Measurements from ENCODE around the gene CADM4.
"Not testable (repeated sequence)": the region's sequence is repeated elsewhere in the genome, so short reads cannot be mapped to it uniquely, and the experiment has no call there.

The CADM4 gene

DNA sequence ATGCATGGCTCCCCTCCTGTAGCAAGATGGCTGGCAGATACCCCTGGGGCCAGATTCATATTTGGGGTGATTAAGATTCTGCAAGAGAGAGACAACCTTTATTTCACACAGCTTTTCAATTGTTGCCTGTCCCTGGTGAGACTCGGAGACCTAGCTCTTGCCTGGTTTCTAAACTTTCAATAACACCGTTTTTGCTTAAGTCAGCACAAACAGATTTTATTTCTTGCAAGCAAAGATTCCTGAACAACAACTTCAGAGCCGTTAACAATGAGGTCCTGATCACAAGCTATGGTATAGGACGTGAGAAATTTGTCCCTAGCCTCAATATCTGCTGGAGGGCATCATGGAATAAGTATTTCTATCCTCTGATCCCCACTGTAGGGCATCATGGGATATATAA lies 2.9 kb upstream of the CADM4 start:
- POLR2A ChIA-PET, result no interaction called here
- TF ChIP-seq, protein P1, sequence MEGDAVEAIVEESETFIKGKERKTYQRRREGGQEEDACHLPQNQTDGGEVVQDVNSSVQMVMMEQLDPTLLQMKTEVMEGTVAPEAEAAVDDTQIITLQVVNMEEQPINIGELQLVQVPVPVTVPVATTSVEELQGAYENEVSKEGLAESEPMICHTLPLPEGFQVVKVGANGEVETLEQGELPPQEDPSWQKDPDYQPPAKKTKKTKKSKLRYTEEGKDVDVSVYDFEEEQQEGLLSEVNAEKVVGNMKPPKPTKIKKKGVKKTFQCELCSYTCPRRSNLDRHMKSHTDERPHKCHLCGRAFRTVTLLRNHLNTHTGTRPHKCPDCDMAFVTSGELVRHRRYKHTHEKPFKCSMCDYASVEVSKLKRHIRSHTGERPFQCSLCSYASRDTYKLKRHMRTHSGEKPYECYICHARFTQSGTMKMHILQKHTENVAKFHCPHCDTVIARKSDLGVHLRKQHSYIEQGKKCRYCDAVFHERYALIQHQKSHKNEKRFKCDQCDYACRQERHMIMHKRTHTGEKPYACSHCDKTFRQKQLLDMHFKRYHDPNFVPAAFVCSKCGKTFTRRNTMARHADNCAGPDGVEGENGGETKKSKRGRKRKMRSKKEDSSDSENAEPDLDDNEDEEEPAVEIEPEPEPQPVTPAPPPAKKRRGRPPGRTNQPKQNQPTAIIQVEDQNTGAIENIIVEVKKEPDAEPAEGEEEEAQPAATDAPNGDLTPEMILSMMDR (IDR thresholded peaks at IDR 0.05; ENCODE audit: control extremely low read depth, extremely low read depth, low read depth, missing control alignments), result no peak
- DNase-seq (ENCODE audit: extremely low spot score), result no peak
- CTCF ChIA-PET, result interaction anchor here (1.6 kb wide), 2 partner anchors 10 to 87 kb away, joined by 3 to 4 read pairs; no protein-coding TSS in a partner anchor

DNA sequence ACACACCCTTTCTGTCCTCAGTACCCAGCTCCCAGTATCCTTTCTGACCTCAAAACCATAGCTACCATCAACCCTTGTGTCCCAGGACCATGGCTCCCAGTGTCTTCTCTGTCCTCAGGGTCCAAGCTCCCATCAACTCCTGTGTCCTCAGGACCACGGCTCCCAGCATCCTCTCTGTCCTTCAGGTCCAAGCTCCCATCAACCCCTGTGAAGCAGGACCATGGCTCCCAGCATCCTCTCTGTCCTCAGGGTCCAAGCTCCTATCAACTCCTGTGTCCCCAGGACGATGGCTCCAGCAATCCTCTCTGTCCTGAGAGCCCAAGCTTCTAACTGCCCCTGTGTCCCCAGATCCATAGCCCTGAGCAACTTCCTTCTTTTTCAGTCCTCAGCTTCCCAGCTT lies 1.7 kb upstream of the CADM4 start:
- CTCF ChIA-PET, result interaction anchor here (0.9 to 1.6 kb wide), 4 partner anchors 10 to 209 kb away, joined by 3 to 4 read pairs (median 3); no protein-coding TSS in a partner anchor
- TF ChIP-seq, protein P1 (IDR thresholded peaks at IDR 0.05; ENCODE audit: control extremely low read depth, extremely low read depth, low read depth, missing control alignments), result no peak
- DNase-seq (ENCODE audit: extremely low spot score), result no peak
- POLR2A ChIA-PET, result no interaction called here

DNA sequence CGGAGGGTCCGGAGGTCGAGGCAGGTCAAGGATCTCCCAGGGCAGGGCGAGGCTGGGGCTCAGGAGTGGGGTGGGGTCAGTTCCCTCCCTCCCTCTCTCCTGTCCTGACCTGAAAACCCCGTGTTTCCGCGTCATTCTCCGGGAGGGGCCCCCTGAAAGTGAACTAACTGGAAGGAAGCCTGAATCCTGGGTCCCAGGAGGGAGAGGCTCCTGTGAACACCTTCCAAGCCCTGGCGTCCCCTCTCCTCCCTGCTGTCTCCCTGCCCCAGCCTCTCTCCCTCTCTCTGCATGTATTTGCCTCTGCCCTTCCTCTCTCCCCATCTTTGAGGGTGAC lies 741 bp upstream of the CADM4 start:
- POLR2A ChIA-PET, result no interaction called here
- DNase-seq (ENCODE audit: extremely low spot score), result no peak
- CTCF ChIA-PET, result no interaction called here
- TF ChIP-seq, protein P1 (IDR thresholded peaks at IDR 0.05; ENCODE audit: control extremely low read depth, extremely low read depth, low read depth, missing control alignments), result no peak

DNA sequence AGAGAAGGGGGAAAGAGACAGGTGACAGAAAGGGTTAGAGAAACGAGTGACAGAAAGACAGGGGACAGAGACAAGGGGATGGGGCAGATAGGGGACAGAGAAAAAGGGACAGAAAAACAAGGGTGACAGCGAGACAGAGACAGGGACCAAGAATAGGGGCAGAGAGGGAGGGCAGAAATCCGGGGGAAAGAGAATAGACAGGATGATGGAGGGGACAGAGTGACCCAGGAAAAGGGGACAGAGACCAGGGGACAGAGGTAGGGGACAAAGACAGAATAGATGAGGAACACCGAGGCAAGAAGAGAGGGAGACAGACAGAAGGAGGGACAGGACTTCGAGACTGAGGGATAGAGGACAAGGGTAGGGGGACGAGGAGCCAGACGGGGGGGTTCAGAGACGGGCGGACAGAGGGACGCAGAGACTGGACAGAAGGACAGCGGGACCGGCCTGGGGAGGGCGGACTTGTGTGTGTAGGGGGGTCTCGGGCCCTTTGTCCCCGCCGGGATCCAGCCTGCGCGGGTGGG lies 593 bp downstream of the CADM4 start:
- CTCF ChIA-PET, result no interaction called here
- TF ChIP-seq, protein P1 (IDR thresholded peaks at IDR 0.05; ENCODE audit: control extremely low read depth, extremely low read depth, low read depth, missing control alignments), result no peak
- DNase-seq (ENCODE audit: extremely low spot score), result no peak
- POLR2A ChIA-PET, result no interaction called here

DNA sequence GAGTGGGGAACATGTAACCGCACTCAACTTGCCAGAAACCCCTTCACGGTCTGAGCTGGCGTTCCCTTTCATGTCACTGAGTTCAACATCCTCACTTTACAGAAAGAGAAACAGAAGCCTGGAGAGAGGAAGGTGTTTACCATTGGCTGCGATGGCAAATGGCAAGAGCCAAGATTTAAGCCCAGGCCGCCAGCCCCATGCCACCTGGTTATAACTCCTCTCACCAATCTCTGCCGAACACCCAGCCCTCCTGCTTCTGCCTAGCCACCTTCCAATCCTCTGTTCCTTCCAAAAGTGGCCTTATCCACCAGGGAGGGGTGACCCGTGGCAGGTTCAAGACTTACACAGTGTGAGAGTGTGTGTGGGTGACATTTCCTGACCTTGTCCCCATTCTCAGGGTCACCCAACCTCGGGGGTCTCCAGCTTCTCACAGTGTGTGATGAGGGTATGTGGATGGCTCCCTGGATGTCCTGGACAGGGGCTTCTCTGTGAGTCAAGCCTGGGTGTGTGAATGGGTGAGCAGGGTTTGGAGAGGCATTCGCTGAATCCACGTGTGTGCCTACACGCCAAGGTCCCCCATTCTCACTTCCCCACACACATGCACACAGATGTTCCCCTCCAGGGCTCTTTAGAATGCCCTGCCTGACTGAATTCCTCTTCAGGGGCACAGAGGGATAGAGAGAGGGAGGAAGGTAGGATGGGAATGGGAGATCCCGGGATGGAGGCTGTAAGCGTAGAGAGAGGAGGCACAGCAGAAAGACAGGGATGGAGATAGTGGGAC lies 1.2 kb downstream of the CADM4 start:
- DNase-seq (ENCODE audit: extremely low spot score), result no peak
- TF ChIP-seq, protein P1 (IDR thresholded peaks at IDR 0.05; ENCODE audit: control extremely low read depth, extremely low read depth, low read depth, missing control alignments), result no peak
- ChIA-PET POLR2A (no interaction called here), CTCF (interaction anchor here (1.1 kb wide), 1 partner anchor 17 kb away, joined by 3 read pairs; no protein-coding TSS in a partner anchor)

DNA sequence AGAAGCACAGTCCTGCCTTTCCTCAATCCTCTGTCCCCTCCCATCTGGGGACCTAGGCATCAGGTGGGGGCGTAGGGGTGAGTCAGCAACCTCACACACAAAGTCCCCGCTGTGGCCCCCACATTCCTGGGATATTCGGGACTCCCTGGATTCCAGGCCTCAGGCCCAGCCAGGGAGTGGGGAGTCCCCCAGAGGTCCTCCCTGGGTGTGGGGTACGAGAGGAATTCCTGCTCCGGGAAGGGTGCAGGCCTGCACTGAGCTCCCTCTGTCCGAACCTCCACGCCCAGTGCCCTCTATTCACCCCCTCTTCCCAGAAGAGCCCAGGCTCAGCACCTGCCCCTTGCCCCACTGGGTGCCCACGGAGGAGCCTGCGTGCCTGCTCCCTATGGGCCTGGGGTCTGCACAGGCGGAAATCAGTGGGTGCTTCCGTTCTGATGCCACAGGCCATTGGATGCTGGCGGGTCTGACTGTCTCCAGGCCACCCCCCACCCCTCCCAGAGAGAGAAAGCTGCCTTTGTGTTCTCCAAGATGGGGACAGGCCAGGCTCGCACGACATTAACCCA lies 3.4 kb downstream of the CADM4 start:
- ChIA-PET CTCF (no interaction called here), POLR2A (no interaction called here)
- TF ChIP-seq, protein P1 (IDR thresholded peaks at IDR 0.05; ENCODE audit: control extremely low read depth, extremely low read depth, low read depth, missing control alignments), result no peak
- no peak for DNase-seq (ENCODE audit: extremely low spot score)

DNA sequence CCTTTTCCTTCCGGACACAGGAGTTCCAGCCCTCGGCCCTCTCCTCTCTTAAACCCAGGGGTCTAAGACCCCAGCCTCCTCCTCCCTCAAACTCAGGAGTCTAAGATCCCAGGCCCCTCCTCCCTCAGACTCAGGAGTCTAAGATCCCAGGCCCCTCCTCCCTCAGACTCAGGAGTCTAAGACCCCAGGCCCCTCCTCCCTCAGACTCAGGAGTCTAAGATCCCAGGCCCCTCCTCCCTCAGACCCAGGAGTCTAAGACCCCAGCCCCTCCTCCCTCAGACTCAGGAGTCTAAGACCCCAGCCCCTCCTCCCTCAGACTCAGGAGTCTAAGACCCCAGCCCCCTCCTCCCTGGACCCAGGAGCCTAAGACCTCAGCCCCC lies 4.1 kb downstream of the CADM4 start:
- CTCF ChIA-PET, result interaction anchor here (1.1 kb wide), 1 partner anchor 110 kb away, joined by 3 read pairs; no protein-coding TSS in a partner anchor
- DNase-seq (ENCODE audit: extremely low spot score); POLR2A ChIA-PET: not testable (repeated sequence)

Data from GM10248 (cell line).